Neural progenitor cell (in vitro differentiated cells): ENCODE measurements around the gene PLA2G4E.

Experiments
- CTCF ChIP-seq: fragments of 200-600 bp; sonication (generic); IDR thresholded peaks from 2 replicates; pipeline ENCODE4 v1.5.1; 2017; ENCODE audit warnings: antibody characterized with exemption, mild to moderate bottlenecking
- EZH2 ChIP-seq: fragments of 200-600 bp; sonication (generic); IDR thresholded peaks from 2 replicates; pipeline ENCODE4 v1.6.1; 2017; ENCODE audit warnings: antibody characterized with exemption, mild to moderate bottlenecking, moderate library complexity

- no peak for TF ChIP-seq CTCF
- TF ChIP-seq EZH2 = no peak
Observed at GRCh38 chr15:42014406-42014805, 6.4 kb downstream of the PLA2G4E start.
